Choroid plexus epithelial cell (primary cell): ENCODE results near the gene LIX1L.

Source experiments
- DNase-seq: peaks from one replicate; pipeline ENCODE4 v3.0.0-alpha.2; 2010; ENCODE audit warnings: low read depth
- H3K4me3 ChIP-seq: 2 replicates; pipeline ENCODE4 v1.5.1; 2011; ENCODE audit warnings: low read depth, mild to moderate bottlenecking, control low read depth, low read length, moderate library complexity
- CTCF ChIP-seq: conservative IDR thresholded peaks from 2 replicates; pipeline ENCODE4 v1.5.1; 2011; ENCODE audit warnings: low read depth, mild to moderate bottlenecking, control low read depth, inconsistent platforms, low read length, moderate library complexity

LIX1L gene

DNA sequence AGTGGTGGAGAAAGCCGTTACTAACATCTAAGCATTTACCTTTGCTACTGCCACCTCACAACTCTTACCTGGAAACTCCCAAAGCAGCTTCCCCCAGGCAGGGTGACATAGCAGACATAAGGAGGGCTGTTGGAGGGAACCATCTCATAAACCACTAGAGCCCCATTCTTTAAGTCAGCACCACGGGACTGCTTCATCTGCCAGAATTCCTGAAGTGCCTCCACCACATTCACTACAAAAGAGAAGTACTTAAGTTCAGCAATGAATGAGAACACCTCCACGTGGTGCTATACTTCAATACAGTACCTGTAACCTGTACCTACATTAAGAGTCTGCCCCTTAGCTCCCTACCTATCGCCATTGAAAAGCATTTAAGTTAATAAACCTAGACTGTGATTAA, 10.3 kb downstream of the LIX1L start:
- H3K4me3 ChIP-seq = no peak overlapping the region
- DNase-seq = no peak
- TF ChIP-seq CTCF = no peak

DNA sequence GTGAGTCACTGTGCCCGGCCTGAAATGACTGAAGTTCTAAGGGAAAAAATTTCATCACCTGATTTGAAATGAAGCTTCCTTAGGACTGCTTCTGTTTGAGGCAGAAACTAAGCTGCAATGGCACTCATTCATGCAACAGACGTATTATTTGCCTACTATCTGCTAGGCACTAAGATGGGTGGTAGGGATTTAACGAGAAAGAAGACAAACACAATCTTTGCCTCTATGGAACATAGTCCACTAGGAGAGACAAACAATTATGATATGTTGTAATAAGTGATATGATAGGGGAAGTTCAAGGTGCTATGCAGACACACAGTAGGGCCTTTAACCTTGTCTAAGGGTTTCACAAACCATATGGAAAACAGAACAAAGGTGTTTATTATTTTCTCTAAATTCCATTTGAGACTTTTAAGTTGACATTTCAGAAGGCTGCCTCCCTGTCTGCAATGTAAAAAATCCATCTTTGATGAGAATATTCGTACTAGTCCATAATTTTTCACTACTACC, 11.3 kb downstream of the LIX1L start:
- no peak for TF ChIP-seq CTCF
- DNase-seq = no peak
- no peak overlapping the region for H3K4me3 ChIP-seq

DNA sequence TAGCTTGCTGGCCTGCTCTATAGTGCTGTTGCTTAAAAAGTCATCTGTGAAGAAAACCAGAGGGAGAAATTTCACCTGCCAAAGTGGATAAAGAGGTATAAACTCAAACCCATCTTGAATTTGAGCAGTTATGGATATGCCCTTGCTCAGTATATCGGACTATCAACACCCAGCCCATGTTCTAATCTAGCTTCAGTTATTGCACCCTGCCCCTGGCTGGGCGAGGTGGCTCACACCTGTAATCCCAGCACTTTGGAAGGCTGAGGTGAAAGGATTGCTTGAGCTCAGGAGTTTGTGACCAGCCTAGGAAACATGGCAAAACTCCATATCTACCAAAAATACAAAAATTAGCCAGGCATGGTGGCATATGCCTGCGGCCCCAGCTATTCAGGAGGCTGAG, 13.3 kb downstream of the LIX1L start:
- no peak for DNase-seq
- no peak for TF ChIP-seq CTCF
- H3K4me3 ChIP-seq = no peak overlapping the region

GRCh38 chr1:145942871-145943270, 14.9 kb downstream of the LIX1L start:
- no peak overlapping the region for H3K4me3 ChIP-seq
- no peak for DNase-seq
- TF ChIP-seq CTCF = no peak

DNA sequence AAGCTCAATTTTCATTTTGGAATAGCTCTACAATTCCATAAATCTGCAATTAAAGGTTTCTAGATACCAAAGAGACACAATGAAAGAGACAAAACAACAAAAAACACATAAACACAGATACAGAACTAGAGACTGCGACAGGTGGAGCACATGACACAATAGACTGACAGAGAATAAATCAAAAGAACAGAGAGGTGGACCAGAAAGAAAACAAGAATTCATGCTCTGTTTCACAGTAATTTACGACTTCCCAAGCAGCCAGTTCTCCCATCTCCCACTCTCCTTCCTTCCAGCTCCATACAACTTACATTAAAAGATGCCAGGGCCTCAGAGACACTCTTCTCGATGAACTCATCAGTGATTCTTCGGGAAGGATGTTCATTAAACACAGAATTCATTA, 15.4 kb downstream of the LIX1L start:
- no peak for DNase-seq
- TF ChIP-seq CTCF = no peak
- no peak overlapping the region for H3K4me3 ChIP-seq

DNA sequence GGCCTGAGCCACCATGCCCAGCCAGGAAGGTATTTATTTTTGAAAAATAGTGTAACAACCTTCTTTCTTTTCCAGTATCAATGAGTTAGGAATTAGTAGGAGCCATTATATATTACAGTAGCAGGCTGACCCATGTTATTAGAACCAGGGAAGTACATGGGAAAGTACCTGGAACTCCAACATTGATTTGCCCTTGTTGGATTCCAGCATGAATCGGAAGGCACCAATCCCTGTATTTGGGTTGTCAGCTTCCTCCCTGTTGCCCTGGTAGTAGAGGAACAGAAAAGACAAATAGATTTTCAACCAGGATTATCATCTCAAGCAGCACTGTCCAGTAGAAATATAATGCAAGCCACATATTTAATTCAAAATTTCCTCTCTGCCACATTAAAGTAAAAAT, 20.4 kb downstream of the LIX1L start:
- no peak for TF ChIP-seq CTCF
- DNase-seq = no peak
- H3K4me3 ChIP-seq = no peak overlapping the region

- peak; percentile 31 for DNase-seq
- H3K4me3 ChIP-seq = no peak overlapping the region
- TF ChIP-seq CTCF = no peak
Observed at GRCh38 chr1:145936247-145936646, 21.6 kb downstream of the LIX1L start.
